HCEC 1CT (cell line): ENCODE data around the gene GPR42.
"Not testable (repeated sequence)": the region's sequence is repeated elsewhere in the genome, so short reads cannot be mapped to it uniquely, and the experiment has no call there.

Source experiments
- DNase-seq: peaks from one replicate; pipeline ENCODE4 v3.0.0-alpha.2; 2017

GPR42 gene

DNA sequence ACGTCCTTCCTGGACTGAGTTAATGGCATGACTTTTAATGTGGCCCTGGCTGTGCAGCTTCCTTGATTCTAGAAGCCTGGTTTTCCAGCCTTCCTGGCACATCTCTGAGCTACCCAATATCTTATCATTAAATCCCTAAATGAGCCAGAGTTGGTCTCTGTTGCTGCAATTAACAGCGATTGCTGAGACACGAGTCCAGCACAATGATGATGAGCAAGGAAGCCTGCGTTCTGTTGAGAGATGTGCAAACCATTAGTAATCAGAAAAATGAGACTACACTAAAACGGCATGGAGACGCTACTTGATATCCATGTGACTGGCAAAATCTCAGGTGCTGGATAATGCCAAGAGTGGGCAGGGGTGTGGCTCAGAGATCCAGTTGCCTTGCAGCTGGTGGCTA, 26.2 kb downstream of the GPR42 start:
- no peak for DNase-seq

DNA sequence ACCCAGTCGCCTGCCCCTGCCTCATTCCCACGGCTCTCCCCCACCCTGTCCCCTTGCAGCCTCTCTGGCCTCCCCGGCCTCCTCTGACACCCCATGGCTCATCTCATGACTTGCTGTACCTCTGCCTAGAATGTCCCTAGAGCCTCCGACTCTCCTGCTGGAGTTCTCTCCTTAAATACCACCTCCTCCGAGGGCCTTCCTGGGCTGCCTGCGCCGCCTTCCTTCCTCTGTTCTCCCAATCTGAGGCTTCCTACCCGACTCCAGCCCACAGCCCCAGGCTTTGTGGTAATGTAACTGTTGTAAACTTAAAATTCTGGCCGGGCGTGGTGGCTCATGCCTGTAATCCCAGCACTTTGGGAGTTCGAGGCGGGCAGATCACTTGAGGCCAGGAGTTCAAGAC, 27.7 kb downstream of the GPR42 start:
- DNase-seq = no peak

GRCh38 chr19:35399231-35399630, 28.4 kb downstream of the GPR42 start:
- no peak for DNase-seq

DNA sequence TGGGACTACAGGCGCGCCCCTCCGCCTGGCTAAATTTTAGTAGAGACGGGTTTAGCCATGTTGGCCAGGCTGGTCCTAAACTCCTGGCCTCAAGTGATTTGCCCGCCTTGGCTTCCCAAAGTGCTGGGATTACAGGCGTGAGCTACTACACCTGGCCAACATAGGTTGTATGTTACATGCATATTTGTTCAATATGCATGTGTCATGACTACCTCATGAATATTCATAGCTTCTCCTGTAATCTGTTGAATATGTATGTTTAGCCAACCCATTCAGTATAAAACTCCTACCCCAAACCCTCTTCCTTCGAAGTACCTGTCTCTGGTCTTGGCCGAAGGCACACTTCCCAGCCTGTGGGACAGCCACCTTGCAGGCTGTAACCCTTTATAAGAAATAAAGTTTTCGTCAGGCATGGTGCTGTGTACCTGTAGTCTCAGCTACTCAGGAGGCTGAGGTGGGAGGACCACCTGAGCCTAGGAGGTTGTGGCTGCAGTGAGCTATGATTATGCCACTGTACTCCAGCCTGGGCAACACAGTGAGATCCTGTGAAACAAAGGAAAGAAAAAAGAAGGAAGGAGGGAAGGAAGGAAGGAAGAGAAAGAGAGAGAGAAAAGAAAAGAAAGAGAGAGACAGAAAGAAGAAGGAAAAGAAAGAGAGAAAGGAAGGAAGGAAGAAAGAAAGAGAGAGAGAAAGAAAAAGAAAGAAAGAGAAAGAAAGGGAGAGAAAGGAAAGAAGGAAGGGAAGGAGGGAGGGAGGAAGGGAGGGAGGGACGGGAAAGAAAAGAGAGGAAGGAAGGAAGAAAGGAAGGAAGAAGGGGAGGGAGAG, 29.3 kb downstream of the GPR42 start:
- no peak for DNase-seq

- no peak for DNase-seq
These were observed 29.9 kb downstream of the GPR42 start for GRCh38 chr19:35400773-35401100.

GRCh38 chr19:35401416-35401815, 30.5 kb downstream of the GPR42 start:
- not testable (repeated sequence) for DNase-seq

DNA sequence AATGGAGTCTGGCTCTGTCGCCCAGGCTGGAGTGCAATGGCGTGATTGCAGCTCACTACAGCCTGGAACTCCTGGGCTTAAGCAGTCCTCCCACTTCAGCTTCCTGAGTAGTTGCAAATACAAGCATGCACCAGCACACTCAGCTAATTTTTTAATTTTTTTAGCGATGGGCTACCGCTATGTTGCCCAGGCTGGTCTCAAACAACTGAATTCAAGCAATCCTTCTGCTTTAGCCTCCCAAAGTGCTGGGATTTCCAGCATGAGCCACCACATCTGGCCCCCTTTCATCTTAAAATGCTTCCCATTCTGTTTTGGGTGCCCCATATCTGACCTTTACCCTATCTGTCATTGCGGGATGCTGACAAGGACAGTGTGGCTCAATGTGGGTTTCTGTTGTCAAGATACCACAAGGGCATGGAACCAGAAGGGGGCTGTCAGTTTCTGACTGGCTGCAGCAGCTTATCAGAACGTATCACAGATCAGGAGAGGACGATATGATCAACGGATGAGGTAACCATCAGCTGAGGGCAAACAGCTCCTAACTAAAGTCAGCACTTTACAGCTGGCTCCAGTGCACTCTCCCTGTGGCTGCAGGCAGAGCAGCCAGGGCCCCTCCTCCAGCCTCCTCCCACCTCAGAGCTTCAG, 32.4 kb downstream of the GPR42 start:
- DNase-seq = no peak

DNA sequence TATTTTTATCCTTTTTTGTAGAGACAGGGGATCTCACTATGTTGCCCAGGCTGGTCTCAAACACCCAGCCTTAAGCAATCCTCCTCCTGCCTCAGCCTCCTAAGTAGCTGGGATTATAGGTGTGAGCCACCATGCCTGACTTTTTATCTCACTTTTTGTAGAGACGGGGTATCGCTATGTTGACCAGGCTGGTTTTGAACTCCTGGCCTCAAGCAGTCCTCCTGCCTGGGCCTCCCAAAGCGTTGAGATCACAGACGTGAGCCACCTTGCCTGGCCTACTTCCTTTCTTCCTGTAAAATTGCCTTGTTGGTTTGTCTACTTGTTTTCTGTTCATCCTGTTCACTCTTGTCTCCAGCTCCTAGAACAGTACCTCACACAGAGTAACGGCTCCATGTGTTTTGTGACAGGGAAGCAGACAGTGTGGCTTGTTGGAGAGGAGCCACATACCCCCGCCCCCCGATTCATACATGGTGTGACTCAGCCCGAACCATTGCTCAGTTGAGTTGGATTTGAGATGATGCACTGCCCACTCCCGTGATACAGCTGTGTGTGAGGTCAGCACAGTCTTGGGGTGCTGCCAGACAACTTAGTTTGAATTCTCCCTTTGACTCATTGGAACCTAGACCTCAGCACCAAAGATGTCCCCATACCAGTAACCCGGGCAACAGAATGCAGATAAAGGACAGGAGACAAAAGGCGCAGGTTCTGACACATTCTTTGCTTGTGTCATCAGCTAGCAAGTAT, 34.2 kb downstream of the GPR42 start:
- peak; percentile 89 for DNase-seq

DNA sequence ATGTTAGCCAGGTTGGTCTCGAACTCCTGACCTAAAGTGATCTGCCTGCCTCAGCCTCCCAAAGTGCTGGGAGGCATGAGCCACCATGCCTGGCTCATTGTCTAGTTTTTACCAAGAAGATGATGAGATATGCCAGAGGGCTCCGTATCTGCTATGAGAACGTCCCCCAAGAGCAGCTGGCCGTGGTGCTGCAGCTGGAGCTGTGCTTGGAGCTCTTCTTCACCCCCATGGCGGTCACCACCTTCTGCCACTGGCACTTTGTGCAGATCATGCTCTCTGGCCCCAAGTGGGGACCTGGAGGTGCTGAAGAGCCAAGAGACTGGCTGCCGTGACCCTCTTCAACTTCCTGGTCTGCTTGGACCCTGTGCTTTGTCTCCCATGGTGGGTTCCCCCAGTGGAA, 36.8 kb downstream of the GPR42 start:
- DNase-seq = no peak

DNA sequence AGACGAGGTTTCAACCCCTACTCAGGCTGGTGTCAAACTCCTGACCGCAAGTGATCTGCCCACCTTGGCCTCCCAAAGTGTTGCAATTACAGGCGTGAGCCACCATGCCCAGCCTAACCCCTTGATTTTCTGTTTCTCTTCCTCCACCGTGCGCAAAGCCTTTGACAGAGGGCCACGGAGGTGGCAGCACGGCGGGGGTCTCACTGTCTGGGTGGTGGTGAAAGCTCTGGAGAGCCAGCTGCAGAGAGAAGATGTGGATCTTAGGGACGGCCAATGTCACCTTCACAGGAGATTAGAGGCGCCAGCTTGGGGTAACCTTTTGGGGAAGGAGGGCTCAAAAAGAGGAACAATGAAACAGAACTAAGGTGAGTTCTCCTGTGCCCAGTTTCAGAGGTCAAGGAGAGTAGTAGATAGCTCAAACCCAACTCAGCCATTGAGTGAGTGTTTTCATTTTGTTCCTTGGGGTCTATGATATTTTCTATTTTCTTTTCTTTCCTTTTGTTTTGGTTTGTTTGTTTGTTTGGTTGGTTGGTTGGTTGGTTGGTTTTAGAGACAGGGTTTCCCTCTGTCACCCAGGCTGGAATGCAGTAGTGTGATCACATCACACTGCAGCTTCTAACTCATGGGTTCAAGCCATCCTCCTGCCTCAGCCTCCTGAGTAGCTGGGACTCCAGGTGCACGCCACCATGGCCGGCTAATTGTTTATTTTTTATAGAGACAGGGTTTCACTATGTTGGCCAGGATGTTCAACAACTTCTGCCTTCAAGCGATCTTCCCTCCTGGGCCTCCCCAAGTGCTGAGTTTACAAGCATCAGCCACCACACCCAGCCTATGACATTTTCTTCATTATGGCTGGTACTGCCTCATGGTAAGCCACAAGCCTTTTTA, 37.7 kb downstream of the GPR42 start:
- no peak for DNase-seq

- no peak for DNase-seq
These were observed 38.3 kb downstream of the GPR42 start for GRCh38 chr19:35409191-35409590.

DNA sequence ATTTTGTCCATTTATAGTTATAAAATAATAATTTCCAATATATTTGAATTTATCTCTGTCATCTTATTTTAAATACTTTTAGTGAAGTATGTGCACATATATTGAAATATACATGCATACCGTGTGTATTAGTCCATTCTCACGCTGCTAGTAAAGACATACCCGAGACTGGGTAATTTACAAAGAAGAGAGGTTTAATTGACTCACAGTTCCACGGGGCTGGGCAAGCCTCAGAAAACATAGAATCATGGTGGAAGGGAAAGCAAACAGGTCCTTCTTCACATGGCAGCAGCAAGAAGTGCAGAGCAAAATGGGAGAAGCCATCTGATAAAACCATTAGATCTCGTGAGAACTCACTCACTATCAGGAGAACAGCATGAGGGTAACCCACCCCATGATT, 39.6 kb downstream of the GPR42 start:
- DNase-seq = no peak

DNA sequence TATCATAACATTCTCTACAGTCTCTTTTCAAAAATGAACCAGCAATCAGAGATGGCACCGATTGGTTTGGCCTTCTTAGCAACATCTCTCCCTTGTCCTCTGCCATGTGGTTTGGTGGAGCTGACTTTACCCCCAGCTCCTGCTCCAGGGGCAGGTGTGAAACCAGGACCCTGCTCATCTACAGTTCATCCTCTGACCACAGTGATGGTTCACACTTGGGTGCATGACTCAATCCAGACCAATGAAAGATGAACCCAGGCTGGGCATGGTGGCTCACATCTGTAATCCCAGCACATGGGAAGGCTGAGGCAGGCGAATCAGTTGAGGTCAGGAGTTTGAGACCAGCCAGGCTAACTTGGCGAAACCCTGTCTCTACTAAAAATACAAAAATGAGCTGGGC, 43.6 kb downstream of the GPR42 start:
- no peak for DNase-seq

GRCh38 chr19:35416331-35416730, 45.5 kb downstream of the GPR42 start:
- no peak for DNase-seq

GRCh38 chr19:35417278-35417677, 46.4 kb downstream of the GPR42 start:
- no peak for DNase-seq

- DNase-seq = no peak
These were observed 47.1 kb downstream of the GPR42 start for GRCh38 chr19:35417713-35418534.

GRCh38 chr19:35419046-35419445, 48.2 kb downstream of the GPR42 start:
- DNase-seq = no peak

DNA sequence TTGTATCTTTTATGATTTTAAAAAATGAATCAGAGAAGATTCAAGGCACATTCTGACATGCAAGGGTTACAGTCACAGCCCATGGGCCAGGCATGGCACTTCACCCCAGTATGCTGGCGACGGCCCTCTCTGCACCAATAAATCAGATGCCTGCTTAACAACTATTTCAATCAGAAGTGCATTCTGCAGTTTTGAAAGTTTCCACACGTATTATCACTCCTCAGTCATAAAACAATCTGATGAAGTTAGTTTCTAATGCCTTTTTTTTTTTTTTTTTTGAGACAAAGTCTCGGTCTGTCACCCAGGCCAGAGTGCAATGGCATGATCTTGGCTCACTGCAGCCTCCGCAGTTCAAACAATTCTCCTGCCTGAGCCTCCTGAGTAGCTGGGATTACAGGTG, 48.9 kb downstream of the GPR42 start:
- no peak for DNase-seq

DNA sequence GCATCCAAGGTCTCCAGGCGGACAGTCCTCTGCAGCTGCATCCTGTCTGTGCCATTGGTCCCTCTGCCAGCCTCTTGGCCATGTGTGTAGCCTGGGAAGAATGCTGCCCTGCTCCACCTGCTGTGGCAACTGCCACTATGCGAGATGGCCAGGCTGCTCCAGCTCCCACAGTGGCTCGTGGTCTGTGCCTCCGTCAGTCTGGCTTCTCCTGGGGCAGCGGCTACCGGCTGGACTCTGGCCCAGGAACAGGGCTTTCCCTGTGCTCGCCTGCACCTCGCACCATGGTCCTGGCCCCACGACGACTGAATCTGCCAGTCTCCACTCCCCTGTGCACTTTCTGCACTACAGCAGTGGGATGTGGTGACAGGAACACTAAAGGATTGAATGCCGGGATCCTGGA, 50.5 kb downstream of the GPR42 start:
- DNase-seq = no peak
